IMR-90 (cell line): ENCODE measurements around the gene UPF1. TPM values are rescaled to one million over a fixed set of nuclear protein-coding genes. Genes with fewer than 3 reads are reported as not detected.

Experiments used
- ATAC-seq: fragments of 200-7000 bp; cut with Tn5 transposase; 2 replicates; pipeline ENCODE4 v1.9.1; 2020; ENCODE audit warnings: low read depth, mild to moderate bottlenecking, moderate library complexity
- BruUV-seq: library from RNA; stranded (reverse); fragments of 400-500 nt; replicated peaks from 2 replicates; lab custom pipeline; 2021; lab: Mats Ljungman, UMichigan
- CTCF ChIA-PET: fragments of 300-600 bp; formaldehyde crosslinking; extraction: SDS; loops from one replicate; lab custom pipeline; 2021; ENCODE audit warnings: antibody characterized with exemption; lab: Yijun Ruan, JAX
- POLR2A ChIA-PET: fragments of 300-600 bp; sonication (Branson Sonifier 250); formaldehyde crosslinking; loops from one replicate; lab custom pipeline; 2022; ENCODE audit warnings: antibody characterized with exemption; ENCODE audit not compliant: unreplicated experiment; lab: Charles Lee
- DNase-seq: peaks from one replicate; pipeline ENCODE4 v3.0.0; 2013
- H2AFZ ChIP-seq: replicated peaks from 2 replicates; pipeline ENCODE3; 2013; ENCODE audit warnings: low read length, mild to moderate bottlenecking; ENCODE audit not compliant: poor library complexity
- H2AK5ac ChIP-seq: 2 replicates; pipeline ENCODE4 v1.6.1; 2013; ENCODE audit warnings: low read depth, low read length, inconsistent platforms
- H2AK9ac ChIP-seq: replicated peaks from 2 replicates; pipeline ENCODE3; 2013; ENCODE audit warnings: mild to moderate bottlenecking, low read depth, low read length, moderate library complexity; ENCODE audit not compliant: poor library complexity
- H2BK120ac ChIP-seq: 2 replicates; pipeline ENCODE4 v1.6.1; 2013; ENCODE audit warnings: low read depth, low read length, inconsistent platforms
- H2BK15ac ChIP-seq: 3 replicates; pipeline ENCODE4 v1.6.1; 2013; ENCODE audit warnings: low read depth, low read length, inconsistent platforms
- H2BK20ac ChIP-seq: 2 replicates; pipeline ENCODE4 v1.6.1; 2013; ENCODE audit warnings: low read depth, mild to moderate bottlenecking, inconsistent platforms, low read length, moderate library complexity
- H2BK5ac ChIP-seq: 2 replicates; pipeline ENCODE4 v1.6.1; 2013; ENCODE audit warnings: mild to moderate bottlenecking, low read depth, low read length, inconsistent platforms; ENCODE audit not compliant: poor library complexity, severe bottlenecking
- H3K14ac ChIP-seq: replicated peaks from 2 replicates; pipeline ENCODE4 v1.6.1; 2013; ENCODE audit warnings: low read depth, low read length, inconsistent platforms
- H3K18ac ChIP-seq: 2 replicates; pipeline ENCODE4 v1.6.1; 2013; ENCODE audit warnings: low read depth, low read length, control low read depth
- H3K23ac ChIP-seq: 2 replicates; pipeline ENCODE4 v1.6.1; 2013; ENCODE audit warnings: low read depth, low read length, inconsistent platforms
- H3K27ac ChIP-seq: 2 replicates; pipeline ENCODE4 v1.5.1; 2013; ENCODE audit warnings: mild to moderate bottlenecking, control low read depth, low read length; ENCODE audit not compliant: insufficient read depth
- H3K27me3 ChIP-seq: 2 replicates; pipeline ENCODE4 v1.6.1; 2013; ENCODE audit warnings: low read length; ENCODE audit not compliant: control insufficient read depth, insufficient read depth
- H3K36me3 ChIP-seq: 2 replicates; pipeline ENCODE4 v1.6.1; 2013; ENCODE audit warnings: low read length, mixed read lengths; ENCODE audit not compliant: control insufficient read depth, insufficient read depth
- H3K4ac ChIP-seq: 2 replicates; pipeline ENCODE4 v1.6.1; 2013; ENCODE audit warnings: low read depth, low read length, inconsistent platforms
- H3K4me1 ChIP-seq: 2 replicates; pipeline ENCODE4 v1.6.1; 2013; ENCODE audit warnings: low read length, mixed read lengths; ENCODE audit not compliant: control insufficient read depth, insufficient read depth
- H3K4me2 ChIP-seq: 2 replicates; pipeline ENCODE4 v1.6.1; 2013; ENCODE audit warnings: low read depth, mild to moderate bottlenecking, control low read depth, low read length, moderate library complexity
- H3K4me3 ChIP-seq: 2 replicates; pipeline ENCODE4 v1.5.1; 2013; ENCODE audit warnings: low read depth, mild to moderate bottlenecking, control low read depth, low read length, moderate library complexity; ENCODE audit not compliant: insufficient read depth
- H3K56ac ChIP-seq: 2 replicates; pipeline ENCODE4 v1.6.1; 2013; ENCODE audit warnings: low read length, inconsistent platforms; ENCODE audit not compliant: insufficient read depth; ENCODE audit errors: extremely low read depth
- H3K79me1 ChIP-seq, 2 experiments: 2 replicates each; pipeline ENCODE4 v1.6.1; 2013; ENCODE audit warnings: low read length in 2 of 2, inconsistent platforms in 1 of 2, low read depth in 1 of 2
- H3K9ac ChIP-seq: 2 replicates; pipeline ENCODE4 v1.6.1; 2013; ENCODE audit warnings: low read depth, low read length, control low read depth
- H3K9me1 ChIP-seq: 2 replicates; pipeline ENCODE4 v1.6.1; 2013; ENCODE audit warnings: low read length, inconsistent platforms; ENCODE audit not compliant: insufficient read depth
- H3K9me3 ChIP-seq: 2 replicates; pipeline ENCODE4 v1.6.1; 2013; ENCODE audit warnings: low read length; ENCODE audit not compliant: control insufficient read depth, insufficient read depth
- H4K20me1 ChIP-seq: 2 replicates; pipeline ENCODE4 v1.6.1; 2013; ENCODE audit warnings: low read length, inconsistent platforms; ENCODE audit not compliant: insufficient read depth
- H4K5ac ChIP-seq: 2 replicates; pipeline ENCODE4 v1.6.1; 2013; ENCODE audit warnings: mild to moderate bottlenecking, low read depth, low read length, control low read depth
- H4K8ac ChIP-seq, 2 experiments: 2 replicates each; pipeline ENCODE4 v1.6.1; 2013; ENCODE audit warnings: low read depth in 2 of 2, low read length in 2 of 2, control low read depth in 1 of 2, inconsistent platforms in 1 of 2
- H4K91ac ChIP-seq: 2 replicates; pipeline ENCODE4 v1.6.1; 2013; ENCODE audit warnings: low read depth, low read length, inconsistent platforms; ENCODE audit not compliant: insufficient read depth
- MAFK ChIP-seq: IDR thresholded peaks from 2 replicates; pipeline ENCODE4 v1.6.1; 2012; ENCODE audit warnings: low read depth, low read length, improper control_type of control experiment
- MAZ ChIP-seq: IDR thresholded peaks from 2 replicates; pipeline ENCODE4 v1.6.1; 2012; ENCODE audit warnings: low read depth, mild to moderate bottlenecking, low read length, improper control_type of control experiment, moderate library complexity, borderline replicate concordance
- MXI1 ChIP-seq: IDR thresholded peaks from 2 replicates; pipeline ENCODE4 v1.6.1; 2012; ENCODE audit warnings: low read depth, mild to moderate bottlenecking, low read length, moderate library complexity, borderline replicate concordance
- NFE2L2 ChIP-seq: fragments of 150-350 bp; IDR thresholded peaks from 2 replicates; pipeline ENCODE4 v1.6.1; 2016; ENCODE audit warnings: low read depth, mild to moderate bottlenecking, low read length
- POLR2A ChIP-seq: IDR thresholded peaks from 2 replicates; pipeline ENCODE4 v1.6.1; 2012; ENCODE audit warnings: mild to moderate bottlenecking, low read depth, low read length
- RCOR1 ChIP-seq: IDR thresholded peaks from 2 replicates; pipeline ENCODE4 v1.6.1; 2012; ENCODE audit warnings: mild to moderate bottlenecking, low read length, improper control_type of control experiment; ENCODE audit not compliant: insufficient replicate concordance
- WGBS, 2 experiments: methylation state at CpG; one replicate each; pipeline versions ENCODE4 v1.1.5 to v1.1.7; 2013; ENCODE audit warnings: missing lambda C conversion rate in 2 of 2; ENCODE audit not compliant: insufficient read length in 1 of 2; ENCODE audit errors: extremely low coverage in 2 of 2; 5-methylcytosine and 5-hydroxymethylcytosine counted together
- dilution Hi-C: fragments of 300-500 bp; cut with HindIII; formaldehyde crosslinking; loops from one replicate; pipeline ENCODE4 v1.14.3; 2018; ENCODE audit warnings: low sequenced_read_pairs; ENCODE audit not compliant: unreplicated experiment
- in situ Hi-C: fragments of 300-500 bp; cut with MboI; formaldehyde crosslinking; loops from 3 replicates; pipeline ENCODE4 v1.14.3; 2019; ENCODE audit warnings: low sequenced_read_pairs, inconsistent platforms, mixed read lengths
- intact Hi-C: fragments of 100-400 bp; cut with micrococcal nuclease; formaldehyde crosslinking; loops from 2 replicates; pipeline ENCODE4 v1.10.0; 2022
- polyA plus RNA-seq, 3 experiments: library from polyadenylated mRNA; depleted of rRNA; stranded (reverse); fragments of >200 nt; gene quantifications; 2 replicates each; pipeline ENCODE4 v1.2.3, GENCODE V29; 2012; ENCODE audit warnings: low replicate concordance in 1 of 3
- total RNA-seq: library from RNA; depleted of rRNA; stranded (reverse); fragments of >200 nt; gene quantifications from 2 replicates; pipeline ENCODE4 v1.2.3, GENCODE V29; 2012
- TF ChIP-seq, protein P1 (sequence below): fragments of 150-350 bp; IDR thresholded peaks from 2 replicates; pipeline ENCODE4 v1.6.1; 2017; ENCODE audit warnings: mild to moderate bottlenecking, antibody characterized with exemption, low read length, low read depth

The UPF1 gene
- total and polyA plus RNA-seq, 2 of the 4 experiments (the other 2 are of a cell fraction): 31.2 to 50.3 TPM

DNA sequence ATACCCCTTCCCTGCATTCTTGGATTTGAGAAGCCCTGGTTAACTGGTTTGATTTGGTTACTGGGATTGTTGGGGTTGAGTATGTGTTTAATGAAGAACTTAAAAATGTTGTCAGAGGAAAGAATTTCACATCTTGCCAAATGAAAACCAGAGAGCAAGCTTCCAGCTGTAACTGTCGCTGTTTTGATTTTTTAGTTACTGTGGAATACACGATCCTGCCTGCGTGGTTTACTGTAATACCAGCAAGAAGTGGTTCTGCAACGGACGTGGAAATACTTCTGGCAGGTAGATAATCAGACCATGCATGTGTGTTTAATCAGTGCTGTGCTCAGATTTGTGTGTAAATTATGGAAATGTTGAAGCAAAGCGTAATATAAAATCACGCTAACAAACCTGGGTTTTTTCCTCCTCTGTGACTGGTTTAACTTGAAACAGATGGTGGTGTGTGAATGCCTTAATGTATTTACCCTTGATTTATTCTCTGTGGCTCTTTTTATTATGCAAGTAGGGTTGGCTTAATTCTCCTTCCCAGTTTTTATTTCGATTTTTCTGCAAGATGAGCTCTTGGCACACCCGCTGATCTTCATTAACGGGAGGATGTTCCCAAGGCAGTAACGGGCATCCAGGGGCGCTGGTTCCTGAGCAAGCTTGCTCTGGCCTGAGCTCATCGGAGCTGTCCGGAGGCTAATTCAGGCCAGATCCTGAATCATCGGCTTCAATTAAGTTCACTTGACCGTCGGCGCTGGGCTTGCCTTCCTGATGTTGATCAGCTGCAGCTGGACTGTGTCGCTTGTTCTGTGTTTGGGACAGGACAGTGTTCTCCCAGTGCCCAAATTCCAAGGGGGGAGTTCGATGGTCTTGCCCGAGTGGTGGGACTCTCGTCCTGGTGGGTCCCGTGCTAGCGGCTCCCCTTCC is 16.0 kb downstream of the UPF1 start (continued):
- TF ChIP-seq RCOR1: no peak
- no peak for TF ChIP-seq NFE2L2

DNA sequence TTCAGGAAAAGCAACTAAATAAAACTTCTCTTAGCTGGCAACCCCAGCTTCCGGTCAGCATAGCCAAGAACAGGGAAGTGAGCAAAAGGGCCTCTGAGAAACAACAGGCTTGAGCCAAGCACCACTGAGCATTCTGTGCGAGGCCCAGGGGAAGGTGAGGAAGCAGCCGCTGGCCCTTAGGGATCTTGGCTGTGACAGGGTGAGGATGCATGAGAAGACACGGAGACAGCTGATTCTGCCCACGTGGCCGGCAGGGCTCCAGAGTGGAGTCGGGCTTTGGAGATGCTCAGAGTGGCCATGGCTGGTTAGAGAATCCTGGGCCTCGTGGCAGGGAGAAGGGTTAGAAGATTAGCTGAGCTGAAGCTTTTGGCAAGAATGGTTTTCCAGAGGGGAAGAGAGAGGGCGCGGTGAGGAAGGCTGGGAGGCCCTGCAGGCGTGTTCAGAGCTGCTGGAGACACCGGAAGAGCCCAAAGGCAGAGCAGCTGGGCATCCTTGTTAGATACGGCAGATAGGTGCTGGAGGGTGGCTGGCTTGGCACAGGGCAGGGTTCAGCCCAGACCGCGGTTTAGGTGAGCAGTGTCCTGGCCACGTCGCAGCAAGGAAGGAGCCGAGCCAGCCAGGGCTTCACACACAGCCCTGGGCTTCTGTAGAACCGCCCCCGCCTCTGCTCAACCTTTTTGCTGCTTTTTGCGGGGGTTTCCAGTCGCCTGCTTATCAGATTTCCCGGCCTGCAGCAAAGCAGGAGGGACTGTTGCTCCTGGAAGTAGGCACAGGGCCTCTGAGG is 17.3 kb downstream of the UPF1 start:
- ChIA-PET CTCF (interaction anchor here (0.5 to 1.2 kb wide), 2 partner anchors 23 to 136 kb away, joined by 4 read pairs; no protein-coding TSS in a partner anchor), POLR2A (no interaction called here)
- Histone ChIP-seq H4K20me1 (peaks cover 76% of the 10 kb centered on the region), H3K18ac (no peak overlapping the region), H4K91ac (no peak overlapping the region), H2BK120ac (no peak overlapping the region), H2BK5ac (no peak overlapping the region), H2AK9ac (peak overlapping the region; percentile 51), H3K4me3 (no peak overlapping the region), H3K9me1 (no peaks in the 10 kb centered on the region), H3K27ac (peak overlapping the region; percentile 15), H4K5ac (no peak overlapping the region), H4K8ac (no peak overlapping the region; a peak in 1 of 4 replicates), H3K9ac (peak overlapping the region; percentile 6; the same call in 1 of the 2 replicates), H3K4me1 (peaks cover 11% of the 10 kb centered on the region), H3K14ac (no peak overlapping the region), H2BK15ac (no peak overlapping the region), H3K56ac (no peak overlapping the region), H3K23ac (no peak overlapping the region), H2BK20ac (no peak overlapping the region), H3K27me3 (no peaks in the 10 kb centered on the region), H3K79me1 (peaks cover 26 to 90% of the 10 kb centered on the region in 2 experiments), H2AFZ (peak overlapping the region; percentile 16), H2AK5ac (no peak overlapping the region), H3K4ac (peak overlapping the region; percentile 39), H3K4me2 (no peak overlapping the region), H3K9me3 (no peaks in the 10 kb centered on the region), H3K36me3 (peaks cover 48% of the 10 kb centered on the region)
- WGBS, 2 experiments: 72% methylated on average over 14 of the region's 23 CpGs; no CpG with 5 or more reads in 1 of the 2 experiments
- intact Hi-C loops: loop anchor here (5.0 to 10.0 kb wide), 2 partner anchors 174 to 277 kb away; partner anchors contain the start of gene UBA52
- in situ Hi-C loops: no loop called here
- TF ChIP-seq MAFK (no peak), NFE2L2 (no peak), MXI1 (0 out of 2 replicates have a peak, but pooled peaks have one; percentile 37), POLR2A (no peak), MAZ (no peak)
- TF ChIP-seq, protein P1, sequence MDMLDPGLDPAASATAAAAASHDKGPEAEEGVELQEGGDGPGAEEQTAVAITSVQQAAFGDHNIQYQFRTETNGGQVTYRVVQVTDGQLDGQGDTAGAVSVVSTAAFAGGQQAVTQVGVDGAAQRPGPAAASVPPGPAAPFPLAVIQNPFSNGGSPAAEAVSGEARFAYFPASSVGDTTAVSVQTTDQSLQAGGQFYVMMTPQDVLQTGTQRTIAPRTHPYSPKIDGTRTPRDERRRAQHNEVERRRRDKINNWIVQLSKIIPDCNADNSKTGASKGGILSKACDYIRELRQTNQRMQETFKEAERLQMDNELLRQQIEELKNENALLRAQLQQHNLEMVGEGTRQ: 0 out of 2 replicates have a peak, but pooled peaks have one; percentile 38
- no TSS peak for BruUV-seq
- DNase-seq: peak; percentile 40
- dilution Hi-C loops: no loop called here
- peak; percentile 17 for ATAC-seq
